GM21381 (cell line): Measurements from ENCODE around the gene LRRC41.
"Not testable (repeated sequence)": the region's sequence is repeated elsewhere in the genome, so short reads cannot be mapped to it uniquely, and the experiment has no call there.

Experiments used
- ATAC-seq: cut with Tn5 transposase; IDR thresholded peaks from one replicate; pipeline ENCODE4 v1.9.1; 2021; ENCODE audit warnings: mild to moderate bottlenecking, moderate library complexity; ENCODE audit not compliant: unreplicated experiment

The LRRC41 gene

GRCh38 chr1:46246136-46246535, 57.3 kb downstream of the LRRC41 start:
- ATAC-seq: not testable (repeated sequence)

GRCh38 chr1:46244656-46245371, 58.6 kb downstream of the LRRC41 start:
- ATAC-seq: no peak

GRCh38 chr1:46243831-46244230, 59.6 kb downstream of the LRRC41 start:
- not testable (repeated sequence) for ATAC-seq

GRCh38 chr1:46242918-46243317, 60.5 kb downstream of the LRRC41 start:
- ATAC-seq: no peak

DNA sequence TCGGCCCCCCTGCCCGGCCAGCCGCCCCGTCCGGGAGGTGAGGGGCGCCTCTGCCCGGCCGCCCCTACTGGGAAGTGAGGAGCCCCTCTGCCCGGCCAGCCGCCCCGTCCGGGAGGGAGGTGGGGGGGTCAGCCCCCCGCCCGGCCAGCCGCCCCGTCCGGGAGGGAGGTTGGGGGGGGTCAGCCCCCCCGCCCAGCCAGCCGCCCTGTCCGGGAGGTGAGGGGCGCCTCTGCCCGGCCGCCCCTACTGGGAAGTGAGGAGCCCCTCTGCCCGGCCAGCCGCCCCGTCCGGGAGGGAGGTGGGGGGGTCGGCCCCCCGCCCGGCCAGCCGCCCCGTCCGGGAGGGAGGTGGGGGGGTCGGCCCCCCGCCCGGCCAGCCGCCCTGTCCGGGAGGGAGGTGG, 61.7 kb downstream of the LRRC41 start:
- not testable (repeated sequence) for ATAC-seq

- not testable (repeated sequence) for ATAC-seq
Measured at GRCh38 chr1:46238865-46239264, 64.6 kb downstream of the LRRC41 start.

DNA sequence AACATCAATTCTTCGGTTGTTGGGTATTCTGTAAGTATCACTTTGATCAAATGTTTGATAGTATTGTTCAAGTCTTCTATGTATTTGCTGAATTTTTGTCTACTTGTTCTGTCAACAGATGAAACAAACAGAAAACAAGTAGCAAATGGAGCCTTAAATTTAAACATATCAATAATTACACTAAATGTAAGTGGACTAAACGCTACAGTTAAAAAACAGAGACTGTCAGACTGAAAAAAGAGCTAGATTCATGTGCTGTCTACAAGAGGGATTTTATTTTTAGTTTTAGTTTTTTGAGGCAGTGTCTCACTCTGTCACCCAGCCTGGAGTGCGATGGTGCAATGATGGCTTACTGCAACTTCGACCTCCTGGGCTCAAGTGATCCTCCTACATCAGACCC, 66.5 kb downstream of the LRRC41 start:
- ATAC-seq: no peak

DNA sequence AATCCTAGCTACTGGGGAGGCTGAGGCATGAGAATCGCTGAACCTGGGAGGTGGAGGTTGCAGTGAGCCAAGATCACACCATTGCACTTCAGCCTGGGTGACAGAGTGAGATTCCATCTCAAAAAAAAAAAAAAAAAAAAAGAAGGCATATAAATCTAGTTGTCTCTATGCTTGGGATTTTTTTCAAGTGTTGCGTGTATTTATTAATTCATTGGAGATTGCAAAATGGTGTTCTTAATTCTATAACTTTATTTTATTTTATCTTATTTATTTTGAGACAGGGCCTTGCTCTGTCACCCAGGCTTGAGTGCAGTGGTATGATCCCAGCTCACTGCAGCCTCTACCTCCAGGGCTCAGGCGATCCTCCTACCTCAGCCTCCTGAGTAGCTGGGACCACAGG, 72.2 kb downstream of the LRRC41 start:
- not testable (repeated sequence) for ATAC-seq
